Measurements from ENCODE around the gene LKAAEAR1. TPM values are rescaled to one million over a fixed set of nuclear protein-coding genes. Genes with fewer than 3 reads are reported as not detected.

Gene LKAAEAR1
- polyA plus RNA-seq, 1 donor (not counting 4 experiments of a cell fraction or from before 2014, with no cell fraction given) = not detected

DNA sequence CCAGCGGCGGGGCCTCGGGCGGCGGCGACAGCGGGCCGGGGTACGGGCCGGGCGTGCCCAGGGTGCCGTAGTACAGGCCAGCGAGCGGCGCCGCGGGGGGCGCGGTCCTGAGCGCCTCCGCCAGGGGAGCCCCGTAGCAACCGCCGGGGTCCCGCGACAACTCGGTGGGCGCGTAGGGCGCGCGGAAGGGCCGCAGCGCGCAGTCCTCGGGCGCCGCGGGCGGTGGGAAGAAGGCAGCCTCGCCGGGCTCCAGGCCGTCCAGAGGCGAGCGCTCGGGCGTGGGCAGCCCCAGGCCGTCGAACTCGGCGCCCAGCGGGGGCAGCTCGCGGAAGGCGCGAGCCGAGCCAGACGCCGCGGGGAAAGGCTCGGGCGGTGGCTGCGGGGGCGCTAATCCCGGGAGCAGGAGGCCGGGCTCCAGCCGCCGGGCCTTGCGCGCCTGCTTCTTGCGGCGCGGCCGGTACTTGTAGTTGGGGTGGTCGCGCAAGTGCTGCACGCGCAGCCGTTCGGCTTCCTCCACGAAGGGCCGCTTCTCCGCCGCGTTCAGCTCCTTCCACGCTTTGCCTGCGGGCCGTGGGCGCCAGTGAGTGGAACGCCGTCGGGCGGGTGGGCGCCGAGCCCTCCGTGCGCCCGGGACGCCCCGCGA lies 35.7 kb downstream of the LKAAEAR1 start:
- Histone ChIP-seq H3K4me1 (ENCODE audit: control insufficient read depth, extremely low read depth, insufficient read depth, low read length) (peaks cover 22% of the 10 kb centered on the region), H3K4me3 (ENCODE audit: control insufficient read depth in 2 of 3, extremely low read depth in 1 of 3, insufficient read depth in 2 of 3, low read depth in 1 of 3, low read length in 3 of 3) (no peak overlapping the region), H3K36me3 (ENCODE audit: control insufficient read depth in 2 of 2, extremely low read depth in 1 of 2, insufficient read depth in 2 of 2, low read length in 2 of 2) (no peaks in the 10 kb centered on the region), H3K27ac (ENCODE audit: control insufficient read depth, insufficient read depth, low read length) (no peak overlapping the region), H3K27me3 (ENCODE audit: control insufficient read depth, extremely low read depth, insufficient read depth, low read length) (peaks cover 44% of the 10 kb centered on the region), H3K79me2 (ENCODE audit: control insufficient read depth, insufficient read depth, low read length) (no peaks in the 10 kb centered on the region), H4K20me1 (ENCODE audit: control insufficient read depth, extremely low read depth, insufficient read depth, low read length) (no peaks in the 10 kb centered on the region), H3K9ac (ENCODE audit: control insufficient read depth, extremely low read depth, insufficient read depth, low read length) (no peak overlapping the region), H2AFZ (ENCODE audit: control insufficient read depth, low read length) (no peak overlapping the region), H3K4me2 (ENCODE audit: control insufficient read depth, extremely low read depth, insufficient read depth, low read depth, low read length) (no peak overlapping the region), H3K9me3 (ENCODE audit: control insufficient read depth, low read depth, low read length) (no peaks in the 10 kb centered on the region), H3K9me1 (ENCODE audit: control insufficient read depth, extremely low read depth, insufficient read depth, low read length) (no peaks in the 10 kb centered on the region)
- FAIRE-seq (no peak), DNase-seq (ENCODE audit: low read depth, low spot score) (no peak)
- dilution Hi-C loops (cut with MboI; ENCODE audit: extremely low pct_ligation_motif_present, low sequenced_read_pairs) = no loop called here
- TF ChIP-seq, protein P1, sequence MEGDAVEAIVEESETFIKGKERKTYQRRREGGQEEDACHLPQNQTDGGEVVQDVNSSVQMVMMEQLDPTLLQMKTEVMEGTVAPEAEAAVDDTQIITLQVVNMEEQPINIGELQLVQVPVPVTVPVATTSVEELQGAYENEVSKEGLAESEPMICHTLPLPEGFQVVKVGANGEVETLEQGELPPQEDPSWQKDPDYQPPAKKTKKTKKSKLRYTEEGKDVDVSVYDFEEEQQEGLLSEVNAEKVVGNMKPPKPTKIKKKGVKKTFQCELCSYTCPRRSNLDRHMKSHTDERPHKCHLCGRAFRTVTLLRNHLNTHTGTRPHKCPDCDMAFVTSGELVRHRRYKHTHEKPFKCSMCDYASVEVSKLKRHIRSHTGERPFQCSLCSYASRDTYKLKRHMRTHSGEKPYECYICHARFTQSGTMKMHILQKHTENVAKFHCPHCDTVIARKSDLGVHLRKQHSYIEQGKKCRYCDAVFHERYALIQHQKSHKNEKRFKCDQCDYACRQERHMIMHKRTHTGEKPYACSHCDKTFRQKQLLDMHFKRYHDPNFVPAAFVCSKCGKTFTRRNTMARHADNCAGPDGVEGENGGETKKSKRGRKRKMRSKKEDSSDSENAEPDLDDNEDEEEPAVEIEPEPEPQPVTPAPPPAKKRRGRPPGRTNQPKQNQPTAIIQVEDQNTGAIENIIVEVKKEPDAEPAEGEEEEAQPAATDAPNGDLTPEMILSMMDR (optimal IDR thresholded peaks at IDR 0.05 in 1 of 3, IDR thresholded peaks at IDR 0.05 in 1 of 3, conservative IDR thresholded peaks at IDR 0.05 in 1 of 3; ENCODE audit: extremely low read depth in 1 of 3, insufficient read depth in 2 of 3, low read length in 3 of 3) = no peak
- peak; percentile 79 for TF ChIP-seq EZH2 (IDR thresholded peaks at IDR 0.05; ENCODE audit: low read length)

DNA sequence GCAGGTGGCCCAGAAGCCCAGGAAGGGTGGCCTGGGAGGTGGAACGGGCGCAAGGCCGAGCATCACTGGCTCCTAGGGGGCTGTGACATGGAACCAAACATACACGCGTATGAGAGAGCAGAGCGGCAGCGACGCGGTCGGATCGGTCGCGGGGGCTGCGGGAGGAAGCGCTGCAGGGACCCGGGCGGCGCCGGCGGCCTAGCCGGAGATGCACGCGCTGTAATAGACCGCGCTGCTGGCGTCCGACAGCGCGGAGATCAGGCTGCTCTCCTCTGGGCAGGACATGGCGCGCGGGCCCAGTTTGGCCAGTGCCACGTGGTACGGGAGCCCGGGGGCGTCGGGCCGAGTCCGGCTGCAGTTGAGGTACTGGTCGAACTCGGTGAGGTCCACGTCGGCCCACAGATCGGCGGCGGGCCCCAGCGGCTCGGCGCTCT lies 36.2 kb downstream of the LKAAEAR1 start:
- FAIRE-seq (no peak), DNase-seq (ENCODE audit: low read depth, low spot score) (no peak)
- Histone ChIP-seq H3K9ac (ENCODE audit: control insufficient read depth, extremely low read depth, insufficient read depth, low read length) (no peak overlapping the region), H3K4me1 (ENCODE audit: control insufficient read depth, extremely low read depth, insufficient read depth, low read length) (peaks cover 17% of the 10 kb centered on the region), H3K36me3 (ENCODE audit: control insufficient read depth in 2 of 2, extremely low read depth in 1 of 2, insufficient read depth in 2 of 2, low read length in 2 of 2) (no peaks in the 10 kb centered on the region), H3K9me1 (ENCODE audit: control insufficient read depth, extremely low read depth, insufficient read depth, low read length) (no peaks in the 10 kb centered on the region), H3K4me2 (ENCODE audit: control insufficient read depth, extremely low read depth, insufficient read depth, low read depth, low read length) (no peak overlapping the region), H3K4me3 (ENCODE audit: control insufficient read depth in 2 of 3, extremely low read depth in 1 of 3, insufficient read depth in 2 of 3, low read depth in 1 of 3, low read length in 3 of 3) (no peak overlapping the region), H3K27me3 (ENCODE audit: control insufficient read depth, extremely low read depth, insufficient read depth, low read length) (peaks cover 44% of the 10 kb centered on the region), H4K20me1 (ENCODE audit: control insufficient read depth, extremely low read depth, insufficient read depth, low read length) (no peaks in the 10 kb centered on the region), H2AFZ (ENCODE audit: control insufficient read depth, low read length) (no peak overlapping the region), H3K9me3 (ENCODE audit: control insufficient read depth, low read depth, low read length) (no peaks in the 10 kb centered on the region), H3K27ac (ENCODE audit: control insufficient read depth, insufficient read depth, low read length) (no peak overlapping the region), H3K79me2 (ENCODE audit: control insufficient read depth, insufficient read depth, low read length) (no peaks in the 10 kb centered on the region)
- dilution Hi-C loops (cut with MboI; ENCODE audit: extremely low pct_ligation_motif_present, low sequenced_read_pairs) = no loop called here
- peak; percentile 80 for TF ChIP-seq EZH2 (IDR thresholded peaks at IDR 0.05; ENCODE audit: low read length)
- TF ChIP-seq, protein P1 (optimal IDR thresholded peaks at IDR 0.05 in 1 of 3, IDR thresholded peaks at IDR 0.05 in 1 of 3, conservative IDR thresholded peaks at IDR 0.05 in 1 of 3; ENCODE audit: extremely low read depth in 1 of 3, insufficient read depth in 2 of 3, low read length in 3 of 3) = no peak
